GM08714 (cell line): ENCODE data around the gene DPYSL3.

ENCODE experiments used
- H3K4me3 ChIP-seq: fragments of 200-500 bp; sonication (Bioruptor generic); 2 replicates; pipeline ENCODE4 v1.5.1; 2014; ENCODE audit warnings: mild to moderate bottlenecking, low read length, inconsistent platforms
- ZNF274 ChIP-seq: IDR thresholded peaks from 2 replicates; pipeline ENCODE4 v1.6.1; 2012; ENCODE audit warnings: mild to moderate bottlenecking, low read depth, low read length

DPYSL3 gene

DNA sequence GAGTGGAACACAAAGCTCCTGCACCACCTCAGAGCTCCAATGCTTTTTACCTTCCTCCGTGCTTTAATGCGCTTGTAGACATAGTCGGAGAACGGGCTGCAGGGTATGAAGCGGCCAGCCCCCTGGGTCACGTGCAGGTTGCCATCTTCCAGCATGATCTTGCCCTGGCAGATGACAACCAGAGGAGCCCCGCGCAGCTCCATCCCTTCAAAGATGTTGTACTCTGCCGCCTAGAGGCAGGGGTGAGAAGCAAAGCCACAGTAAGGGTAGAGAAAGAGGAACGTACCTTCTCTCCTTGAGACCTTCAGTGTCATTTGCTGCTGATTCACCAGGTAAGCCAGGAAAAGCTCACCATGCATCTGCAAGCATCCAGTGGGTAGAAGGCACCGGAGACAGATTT lies 112.3 kb downstream of the DPYSL3 start:
- H3K4me3 ChIP-seq: no peak overlapping the region
- no peak for TF ChIP-seq ZNF274

GRCh38 chr5:147396070-147396823 lies 113.6 kb downstream of the DPYSL3 start:
- H3K4me3 ChIP-seq: no peak overlapping the region
- TF ChIP-seq ZNF274: no peak

DNA sequence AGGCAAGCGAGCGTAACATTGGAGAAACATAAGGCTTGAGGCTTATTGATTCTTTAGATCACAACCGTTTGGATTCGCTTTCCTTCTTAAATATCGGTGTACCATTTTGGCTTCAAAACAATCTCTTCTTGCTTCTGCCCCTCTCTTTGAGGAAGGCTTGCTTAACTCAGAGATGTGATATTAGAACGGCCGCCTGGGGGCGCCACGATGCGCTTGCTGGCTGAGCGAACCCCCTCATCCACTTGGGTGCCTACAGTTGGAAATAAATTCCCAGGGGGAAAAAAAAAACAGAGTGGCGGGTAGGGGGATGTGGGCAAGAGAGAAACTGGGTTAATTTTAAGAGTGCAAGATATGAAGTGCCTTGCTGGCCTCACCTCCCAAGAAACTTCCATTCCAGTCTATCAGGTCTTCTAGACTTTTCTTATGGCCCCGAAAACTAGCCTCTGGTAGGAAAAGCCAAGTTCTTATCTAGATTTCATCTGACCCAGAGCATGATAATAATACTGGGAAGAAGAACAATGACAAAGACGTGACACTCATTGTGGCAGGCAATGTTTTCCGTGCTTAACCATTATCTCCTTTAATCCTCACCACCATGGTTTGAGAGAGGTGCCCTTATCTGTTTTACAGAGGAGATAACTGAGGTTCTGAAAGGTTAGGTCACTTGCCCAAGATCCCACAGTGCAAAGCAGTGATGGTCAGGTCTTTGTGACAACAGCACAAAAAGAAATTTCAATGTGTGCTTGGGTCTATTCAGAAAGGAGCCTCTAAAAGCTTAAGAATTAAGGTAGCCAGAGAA lies 115.8 kb downstream of the DPYSL3 start:
- no peak overlapping the region for H3K4me3 ChIP-seq
- TF ChIP-seq ZNF274: no peak

DNA sequence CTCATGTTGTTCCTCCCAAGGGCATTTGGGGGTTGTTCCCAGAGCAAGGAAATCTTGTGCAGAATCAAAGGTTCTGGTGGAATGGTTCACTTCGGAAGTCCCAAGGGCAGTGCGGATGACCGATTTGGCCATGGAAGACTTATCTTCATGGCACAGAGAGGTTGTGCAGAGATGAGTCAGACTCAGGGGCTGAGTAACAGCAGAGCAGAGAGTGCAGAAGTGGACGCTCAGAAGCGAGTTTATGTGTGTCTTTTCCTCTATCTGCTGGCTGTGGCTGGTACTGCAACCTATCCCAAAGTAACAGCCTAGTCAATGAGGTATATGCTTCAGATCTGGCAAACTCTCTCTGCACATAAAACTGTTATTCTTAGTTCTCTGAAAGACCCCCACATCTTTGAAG lies 118.1 kb downstream of the DPYSL3 start:
- H3K4me3 ChIP-seq: no peak overlapping the region
- no peak for TF ChIP-seq ZNF274

DNA sequence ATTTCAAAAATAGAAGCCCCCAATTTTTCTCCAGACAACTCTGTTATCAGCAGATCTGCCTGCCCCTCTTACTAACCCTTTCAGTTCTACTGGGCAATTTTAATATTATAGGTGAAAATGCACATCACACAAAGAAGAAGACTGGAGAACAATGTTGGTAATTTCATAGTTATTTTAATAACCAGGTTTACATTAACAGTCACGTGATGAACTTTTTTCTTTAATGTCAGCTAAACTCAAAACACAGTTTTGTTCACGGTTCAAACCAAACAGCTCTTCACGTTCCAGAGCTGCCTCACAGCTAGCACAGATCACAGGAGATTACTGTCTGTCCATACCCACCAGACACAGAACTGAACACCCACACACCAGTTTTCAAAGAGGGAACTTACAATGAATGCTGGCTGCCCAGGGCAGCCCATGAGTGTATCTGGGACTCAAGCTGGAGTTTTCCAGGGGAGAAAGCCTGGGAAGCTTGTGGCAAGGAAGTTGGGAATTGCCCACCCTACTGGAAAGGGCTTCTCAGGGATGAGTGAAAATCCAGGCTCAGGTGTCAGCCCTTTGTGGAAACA lies 119.1 kb downstream of the DPYSL3 start:
- no peak for TF ChIP-seq ZNF274
- no peak overlapping the region for H3K4me3 ChIP-seq

- no peak overlapping the region for H3K4me3 ChIP-seq
- no peak for TF ChIP-seq ZNF274
These were observed 121.4 kb downstream of the DPYSL3 start for GRCh38 chr5:147388184-147389108.

DNA sequence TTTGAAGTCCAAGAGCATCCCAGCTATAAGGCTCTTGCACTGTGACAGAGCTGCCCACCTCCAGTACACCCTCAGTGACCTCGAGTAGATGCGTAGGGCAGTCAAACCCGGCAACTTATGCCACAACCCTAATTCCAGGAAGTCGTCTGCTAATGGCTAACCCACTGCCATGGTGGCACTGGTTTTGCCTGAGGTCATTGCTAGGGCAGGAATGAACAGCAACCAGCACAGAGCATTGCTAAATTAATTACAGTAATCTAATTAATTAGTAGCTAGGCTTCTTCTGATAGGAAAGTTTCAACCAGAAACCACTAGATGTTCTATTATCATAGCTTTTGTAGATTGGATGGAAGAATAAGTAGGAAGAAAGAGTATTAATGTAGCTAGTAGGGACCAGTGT lies 122.8 kb downstream of the DPYSL3 start:
- no peak overlapping the region for H3K4me3 ChIP-seq
- no peak for TF ChIP-seq ZNF274

GRCh38 chr5:147384346-147385193 lies 125.3 kb downstream of the DPYSL3 start:
- no peak overlapping the region for H3K4me3 ChIP-seq
- TF ChIP-seq ZNF274: no peak

DNA sequence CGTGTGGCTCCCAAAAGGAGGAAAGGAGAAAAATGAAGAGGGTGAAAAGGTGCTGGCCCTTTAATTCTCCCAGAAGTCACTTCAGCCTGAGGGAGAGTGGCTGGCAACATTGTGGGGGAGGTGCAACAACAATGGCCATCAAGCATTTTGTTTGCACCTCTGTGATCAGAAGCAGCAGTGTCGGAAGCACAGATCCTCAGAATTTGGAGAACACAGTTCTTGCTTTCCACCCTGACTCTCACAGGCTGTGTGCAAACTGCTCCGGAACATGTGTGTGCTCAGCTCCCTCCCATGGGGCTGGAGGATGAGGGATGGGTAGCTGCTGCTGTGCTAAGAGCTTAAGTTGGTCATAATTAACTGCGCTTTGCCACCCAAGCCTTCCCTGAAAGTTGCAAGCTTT lies 127.1 kb downstream of the DPYSL3 start:
- H3K4me3 ChIP-seq: no peak overlapping the region
- TF ChIP-seq ZNF274: no peak

DNA sequence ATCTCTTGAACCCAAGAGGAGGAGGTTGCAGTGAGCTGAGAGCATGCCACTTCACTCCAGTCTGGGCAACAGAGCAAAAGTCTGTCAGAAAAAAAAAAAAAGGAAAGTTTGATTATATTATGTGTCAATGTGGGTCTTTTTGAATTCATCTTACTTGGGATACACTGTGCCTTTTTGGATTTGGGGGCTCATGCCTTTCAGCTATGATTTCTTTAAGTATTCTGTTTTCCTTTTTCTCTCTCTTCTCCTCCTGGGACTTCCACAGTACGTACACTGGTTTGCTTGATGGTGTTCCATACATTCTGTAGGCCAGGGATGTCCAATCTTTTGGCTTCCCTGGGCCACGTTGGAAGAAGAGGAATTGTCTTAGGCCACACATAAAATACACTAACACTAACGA lies 128.3 kb downstream of the DPYSL3 start:
- no peak overlapping the region for H3K4me3 ChIP-seq
- no peak for TF ChIP-seq ZNF274

- TF ChIP-seq ZNF274: no peak
- no peak overlapping the region for H3K4me3 ChIP-seq
These were observed 132.2 kb downstream of the DPYSL3 start for GRCh38 chr5:147377682-147378081.

DNA sequence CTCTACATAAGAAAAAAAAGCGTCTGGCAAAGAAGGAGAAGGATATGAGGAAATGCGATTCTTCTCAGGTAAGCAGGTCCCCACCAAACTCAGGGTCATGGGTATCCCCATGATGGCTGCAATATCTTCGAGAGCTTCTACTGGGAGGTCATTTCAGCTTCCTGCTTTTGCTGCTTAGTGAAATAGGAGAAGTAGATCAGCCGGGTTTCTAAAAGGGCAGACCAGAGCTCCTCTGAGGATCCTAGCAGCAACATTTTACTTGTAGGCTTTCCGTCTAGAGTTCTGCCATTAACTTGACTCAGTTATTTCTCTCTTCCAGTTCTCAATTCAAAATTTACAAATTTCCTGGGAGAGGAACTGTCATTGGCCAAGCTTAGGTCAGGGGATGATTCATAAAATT lies 134.7 kb downstream of the DPYSL3 start:
- H3K4me3 ChIP-seq: no peak overlapping the region
- no peak for TF ChIP-seq ZNF274

DNA sequence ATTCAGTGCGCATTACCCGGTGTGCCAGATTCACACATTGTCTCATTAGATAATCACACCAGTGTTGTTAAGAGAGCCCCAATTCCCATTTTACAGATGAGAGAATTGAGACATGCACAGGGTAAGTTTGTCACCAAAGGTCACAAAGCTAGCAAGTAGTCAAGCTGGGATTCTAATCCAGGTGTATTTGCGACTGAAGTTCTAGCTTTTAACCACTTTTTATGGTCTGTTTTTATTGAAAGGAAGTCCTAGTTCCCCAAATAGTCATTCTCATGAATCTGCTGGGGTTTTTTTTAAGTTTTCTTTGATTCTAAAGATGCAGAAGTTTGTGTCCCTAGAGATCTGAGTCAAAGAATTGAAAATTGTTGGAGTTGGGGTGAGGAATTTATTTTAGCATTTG lies 136.5 kb downstream of the DPYSL3 start:
- H3K4me3 ChIP-seq: no peak overlapping the region
- no peak for TF ChIP-seq ZNF274

GRCh38 chr5:147372191-147372590 lies 137.7 kb downstream of the DPYSL3 start:
- no peak for TF ChIP-seq ZNF274
- no peak overlapping the region for H3K4me3 ChIP-seq
